CD4-positive, alpha-beta T cell (primary cell): Measurements from ENCODE around the gene SDHAF2. TPM values are rescaled to one million over a fixed set of nuclear protein-coding genes. Genes with fewer than 3 reads are reported as not detected.

Experiments used
- ATAC-seq: fragments of 200-7000 bp; cut with Tn5 transposase; one replicate; pipeline ENCODE4 v1.10.0; 2022; ENCODE audit warnings: mild to moderate bottlenecking; ENCODE audit not compliant: poor library complexity
- CTCF ChIA-PET: fragments of 350-600 bp; sonication (Branson Sonifier 250); formaldehyde crosslinking; loops from one replicate; lab custom pipeline; 2021; ENCODE audit warnings: antibody characterized with exemption, inconsistent platforms; lab: Charles Lee
- POLR2A ChIA-PET: fragments of 350-600 bp; sonication (Branson Sonifier 250); formaldehyde crosslinking; loops from one replicate; lab custom pipeline; 2021; ENCODE audit warnings: antibody characterized with exemption, inconsistent platforms; lab: Charles Lee
- DNase-seq, 14 experiments: peaks; one replicate each; pipeline ENCODE4 v3.0.0-alpha.2; 2013 to 2020; ENCODE audit warnings: mixed read lengths in 2 of 14
- H3K27ac ChIP-seq, 2 donors: one replicate each; pipeline versions ENCODE4 v1.5.1 to v1.7.0; 2013; ENCODE audit warnings: low read length in 2 of 2, low read depth in 1 of 2, mild to moderate bottlenecking in 1 of 2
- H3K27me3 ChIP-seq, 2 experiments: 1 replicate in 1 of 2; 2 replicates in 1 of 2; pipeline versions ENCODE4 v1.6.1 to v1.7.0; 2013; ENCODE audit warnings: low read length in 2 of 2, control low read depth in 1 of 2, mild to moderate bottlenecking in 1 of 2, moderate library complexity in 1 of 2; ENCODE audit not compliant: insufficient read depth in 2 of 2, control insufficient read depth in 1 of 2
- H3K36me3 ChIP-seq: one replicate; pipeline ENCODE4 v1.6.1; 2013; ENCODE audit warnings: low read length, control low read depth; ENCODE audit not compliant: insufficient read depth
- H3K4me1 ChIP-seq: one replicate; pipeline ENCODE4 v1.6.1; 2013; ENCODE audit warnings: low read length, control low read depth; ENCODE audit not compliant: insufficient read depth
- H3K4me3 ChIP-seq: one replicate; pipeline ENCODE4 v1.5.1; 2013; ENCODE audit warnings: mild to moderate bottlenecking, low read length, moderate library complexity
- H3K9me3 ChIP-seq, 2 experiments: 1 replicate in 1 of 2; 2 replicates in 1 of 2; pipeline versions ENCODE4 v1.6.1 to v1.7.0; 2013; ENCODE audit warnings: low read length in 2 of 2, mild to moderate bottlenecking in 2 of 2, control low read depth in 1 of 2, moderate library complexity in 1 of 2; ENCODE audit not compliant: control insufficient read depth in 1 of 2, insufficient read depth in 1 of 2
- H3K27ac Mint-ChIP-seq: one replicate; pipeline ENCODE4 v1.8.0; 2020; ENCODE audit warnings: mixed read lengths
- H3K27me3 Mint-ChIP-seq: one replicate; pipeline ENCODE4 v1.8.0; 2021; ENCODE audit warnings: mixed read lengths
- H3K36me3 Mint-ChIP-seq: one replicate; pipeline ENCODE4 v1.8.0; 2021; ENCODE audit warnings: low read depth, mixed read lengths
- H3K4me1 Mint-ChIP-seq: one replicate; pipeline ENCODE4 v1.8.0; 2021; ENCODE audit warnings: low read depth, mixed read lengths
- H3K4me3 Mint-ChIP-seq: one replicate; pipeline ENCODE4 v1.8.0; 2020; ENCODE audit warnings: mild to moderate bottlenecking, mixed read lengths
- H3K9me3 Mint-ChIP-seq: one replicate; pipeline ENCODE4 v1.8.0; 2020; ENCODE audit warnings: mixed read lengths
- CTCF ChIP-seq: fragments of 200-600 bp; IDR thresholded peaks from one replicate; pipeline ENCODE4 v1.8.0; 2022; ENCODE audit warnings: antibody characterized with exemption, mild to moderate bottlenecking
- intact Hi-C, 2 experiments: fragments of 100-400 bp; cut with DNase I in 1 of 2; cut with micrococcal nuclease in 1 of 2; formaldehyde crosslinking; loops; one replicate each; pipeline versions ENCODE4 v1.15.1 to v1.9.0; 2023 to 2025; cut with DNase I, micrococcal nuclease
- total RNA-seq, 174 experiments: library from RNA in 2 of 174; stranded (reverse) in 2 of 174; gene quantifications; one replicate each; pipeline ENCODE4 v1.2.3 and lab custom pipeline; 2021 to 2026

Gene SDHAF2
- total RNA-seq, 2 experiments from 2014 or later = 28.7 to 33.0 TPM

DNA sequence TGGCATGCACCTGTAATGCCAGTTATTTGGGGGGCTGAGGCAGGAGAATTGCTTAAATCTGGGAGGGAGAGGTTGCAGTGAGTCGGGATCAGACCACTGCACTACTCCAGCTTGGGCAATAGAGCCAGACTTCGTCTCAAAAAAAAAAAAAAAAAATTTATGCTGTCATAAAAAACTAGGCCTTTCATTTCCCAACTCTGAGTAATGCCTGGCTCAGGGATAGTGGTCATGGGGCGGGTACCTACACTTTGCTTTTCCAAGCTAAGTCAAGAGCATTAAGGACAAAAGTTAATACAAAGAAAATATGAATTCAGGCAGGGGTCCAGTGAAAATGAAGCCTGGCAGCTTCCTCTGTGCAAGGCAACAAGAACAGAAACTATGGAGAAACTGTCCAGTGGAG is 16.4 kb upstream of the SDHAF2 start:
- ChIA-PET CTCF (interaction anchor here (1.0 kb wide), 2 partner anchors 13 to 22 kb away, joined by 3 read pairs; no protein-coding TSS in a partner anchor), POLR2A (interaction anchor here (1.1 to 1.3 kb wide), 2 partner anchors 12 to 16 kb away, joined by 3 read pairs; partner anchors contain the start of genes CPSF7 and SDHAF2)
- Mint-ChIP-seq H3K36me3 (peaks cover 98% of the 10 kb centered on the region), H3K27ac (peak overlapping the region; percentile 8), H3K4me1 (peaks cover 16% of the 10 kb centered on the region), H3K9me3 (no peaks in the 10 kb centered on the region), H3K27me3 (no peaks in the 10 kb centered on the region), H3K4me3 (no peak overlapping the region)
- intact Hi-C loops = no loop called here
- Histone ChIP-seq H3K36me3 (peaks cover 96% of the 10 kb centered on the region), H3K4me1 (peaks cover 7% of the 10 kb centered on the region), H3K9me3 (no peaks in the 10 kb centered on the region), H3K27me3 (no peaks in the 10 kb centered on the region), H3K4me3 (no peak overlapping the region), H3K27ac (no peak overlapping the region)
- ATAC-seq (no peak), DNase-seq (no peak)
- no peak for TF ChIP-seq CTCF

GRCh38 chr11:61414547-61414946 is 15.4 kb upstream of the SDHAF2 start:
- H3K9me3 ChIP-seq = no peaks in the 10 kb centered on the region
- peak overlapping the region; percentile 57 for H3K27ac Mint-ChIP-seq
- H3K4me1 ChIP-seq = peaks cover 11% of the 10 kb centered on the region
- DNase-seq (no peak), ATAC-seq (no peak)
- H3K27me3 ChIP-seq = no peaks in the 10 kb centered on the region
- peaks cover 98% of the 10 kb centered on the region for H3K36me3 Mint-ChIP-seq
- H3K36me3 ChIP-seq = peaks cover 97% of the 10 kb centered on the region
- H3K4me3 Mint-ChIP-seq = no peak overlapping the region
- H3K4me3 ChIP-seq = no peak overlapping the region
- CTCF ChIA-PET = interaction anchor here (1.0 kb wide), 1 partner anchor 12 kb away, joined by 3 read pairs; no protein-coding TSS in a partner anchor
- no peak overlapping the region for H3K27ac ChIP-seq
- intact Hi-C loops = no loop called here
- H3K27me3 Mint-ChIP-seq = no peaks in the 10 kb centered on the region
- POLR2A ChIA-PET = no interaction called here
- peaks cover 21% of the 10 kb centered on the region for H3K4me1 Mint-ChIP-seq
- no peaks in the 10 kb centered on the region for H3K9me3 Mint-ChIP-seq
- TF ChIP-seq CTCF = no peak

DNA sequence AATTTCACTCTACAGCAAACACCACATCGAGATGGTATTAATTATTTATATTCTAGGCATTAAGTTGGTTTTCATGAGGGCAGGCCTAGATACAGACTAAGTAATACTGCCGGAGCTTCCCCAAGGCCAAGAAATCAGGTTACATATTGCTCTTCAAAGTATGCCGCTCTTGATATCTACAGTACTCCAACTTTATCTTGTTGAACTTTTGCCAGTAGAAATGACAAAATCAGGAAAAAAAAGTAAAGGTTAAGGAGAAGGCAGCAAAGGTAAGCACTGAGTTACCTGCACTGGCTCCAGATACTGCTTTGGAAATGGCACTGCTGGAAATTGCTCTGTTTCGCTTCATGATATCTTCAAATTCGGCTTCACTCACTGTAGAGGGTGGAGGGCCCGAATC is 14.5 kb upstream of the SDHAF2 start:
- DNase-seq = no peak
- intact Hi-C loops = no loop called here
- H3K27ac Mint-ChIP-seq = no peak overlapping the region
- ChIA-PET CTCF (no interaction called here), POLR2A (no interaction called here)
- no peak overlapping the region for H3K4me3 ChIP-seq
- no peak overlapping the region for H3K4me3 Mint-ChIP-seq
- no peaks in the 10 kb centered on the region for H3K9me3 Mint-ChIP-seq
- peaks cover 97% of the 10 kb centered on the region for H3K36me3 ChIP-seq
- no peak for ATAC-seq
- peaks cover 11% of the 10 kb centered on the region for H3K4me1 ChIP-seq
- no peak overlapping the region for H3K27ac ChIP-seq
- no peaks in the 10 kb centered on the region for H3K9me3 ChIP-seq
- H3K36me3 Mint-ChIP-seq = peaks cover 98% of the 10 kb centered on the region
- H3K27me3 Mint-ChIP-seq = no peaks in the 10 kb centered on the region
- TF ChIP-seq CTCF = no peak
- H3K4me1 Mint-ChIP-seq = peaks cover 28% of the 10 kb centered on the region
- no peaks in the 10 kb centered on the region for H3K27me3 ChIP-seq
